MM.1S (cell line): ENCODE results near the gene WDR77.

Experiments
- EZH2 ChIP-seq: fragments of 300-600 bp; sonication (generic); optimal IDR thresholded peaks from 2 replicates; pipeline ENCODE3; 2017; ENCODE audit warnings: low read depth, mild to moderate bottlenecking, antibody characterized with exemption, low read length, mixed read lengths
- EZH2phosphoT487 ChIP-seq: fragments of 300-600 bp; sonication (generic); IDR thresholded peaks from 2 replicates; pipeline ENCODE4 v1.6.1; 2018; ENCODE audit warnings: antibody characterized with exemption, low read length
- TF ChIP-seq, protein P1 (sequence below): fragments of 300-600 bp; sonication (generic); IDR thresholded peaks from 2 replicates; pipeline ENCODE4 v1.5.1; 2016; ENCODE audit warnings: antibody characterized with exemption, low read length, mixed read lengths

DNA sequence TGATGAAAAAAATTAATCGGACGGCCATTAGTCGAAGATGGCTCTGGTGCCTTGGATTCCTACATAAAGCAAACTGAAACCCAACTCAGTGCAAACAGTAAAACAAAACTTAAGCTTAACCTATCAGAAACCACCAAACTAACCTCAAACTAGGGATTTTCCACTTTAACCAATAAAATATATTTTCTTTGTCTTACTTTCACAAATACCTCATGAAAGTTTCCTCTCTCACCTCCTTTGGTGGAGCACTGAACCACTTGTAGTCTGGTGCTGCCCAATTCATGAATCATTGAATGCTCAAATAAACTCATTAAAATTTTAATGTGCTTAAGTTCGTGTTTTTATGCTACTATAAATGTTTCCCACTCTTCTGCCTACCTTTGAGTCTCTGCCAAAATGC is 47.3 kb upstream of the WDR77 start:
- TF ChIP-seq, protein P1, sequence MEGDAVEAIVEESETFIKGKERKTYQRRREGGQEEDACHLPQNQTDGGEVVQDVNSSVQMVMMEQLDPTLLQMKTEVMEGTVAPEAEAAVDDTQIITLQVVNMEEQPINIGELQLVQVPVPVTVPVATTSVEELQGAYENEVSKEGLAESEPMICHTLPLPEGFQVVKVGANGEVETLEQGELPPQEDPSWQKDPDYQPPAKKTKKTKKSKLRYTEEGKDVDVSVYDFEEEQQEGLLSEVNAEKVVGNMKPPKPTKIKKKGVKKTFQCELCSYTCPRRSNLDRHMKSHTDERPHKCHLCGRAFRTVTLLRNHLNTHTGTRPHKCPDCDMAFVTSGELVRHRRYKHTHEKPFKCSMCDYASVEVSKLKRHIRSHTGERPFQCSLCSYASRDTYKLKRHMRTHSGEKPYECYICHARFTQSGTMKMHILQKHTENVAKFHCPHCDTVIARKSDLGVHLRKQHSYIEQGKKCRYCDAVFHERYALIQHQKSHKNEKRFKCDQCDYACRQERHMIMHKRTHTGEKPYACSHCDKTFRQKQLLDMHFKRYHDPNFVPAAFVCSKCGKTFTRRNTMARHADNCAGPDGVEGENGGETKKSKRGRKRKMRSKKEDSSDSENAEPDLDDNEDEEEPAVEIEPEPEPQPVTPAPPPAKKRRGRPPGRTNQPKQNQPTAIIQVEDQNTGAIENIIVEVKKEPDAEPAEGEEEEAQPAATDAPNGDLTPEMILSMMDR: no peak
- TF ChIP-seq EZH2 (no peak), EZH2phosphoT487 (no peak)
